Muscle layer of duodenum (tissue), 2 donors: ENCODE data around the gene CELA3A.
"Not testable (repeated sequence)": the region's sequence is repeated elsewhere in the genome, so short reads cannot be mapped to it uniquely, and the experiment has no call there.

Experiments used
- H3K27ac ChIP-seq: one replicate; pipeline ENCODE4 v1.7.0; 2013; ENCODE audit warnings: mild to moderate bottlenecking, low read length
- H3K27me3 ChIP-seq: one replicate; pipeline ENCODE4 v1.7.0; 2013; ENCODE audit warnings: low read depth, mild to moderate bottlenecking, control low read depth, low read length
- H3K36me3 ChIP-seq, 2 donors: one replicate each; pipeline ENCODE4 v1.7.0; 2013; ENCODE audit warnings: low read length in 2 of 2, control low read depth in 1 of 2, mild to moderate bottlenecking in 1 of 2; ENCODE audit not compliant: insufficient read depth in 2 of 2, control insufficient read depth in 1 of 2
- H3K4me1 ChIP-seq, 2 donors: one replicate each; pipeline ENCODE4 v1.7.0; 2013; ENCODE audit warnings: low read length in 2 of 2, mild to moderate bottlenecking in 2 of 2, control low read depth in 1 of 2, moderate library complexity in 1 of 2; ENCODE audit not compliant: insufficient read depth in 2 of 2, control insufficient read depth in 1 of 2
- H3K4me3 ChIP-seq, 2 donors: one replicate each; pipeline ENCODE4 v1.7.0; 2013; ENCODE audit warnings: low read length in 2 of 2, low read depth in 1 of 2, mild to moderate bottlenecking in 1 of 2
- H3K9me3 ChIP-seq, 2 donors: one replicate each; pipeline ENCODE4 v1.7.0; 2013; ENCODE audit warnings: low read length in 2 of 2, control low read depth in 1 of 2, mild to moderate bottlenecking in 1 of 2; ENCODE audit not compliant: control insufficient read depth in 1 of 2
- donor health status: healthy.

Gene CELA3A

GRCh38 chr1:21969066-21969465 is 32.4 kb upstream of the CELA3A start:
- H3K36me3 ChIP-seq, H3K4me3 ChIP-seq, H3K4me1 ChIP-seq, H3K9me3 ChIP-seq, H3K27me3 ChIP-seq, H3K27ac ChIP-seq: not testable (repeated sequence)

- H3K4me3 ChIP-seq, H3K36me3 ChIP-seq, H3K27me3 ChIP-seq, H3K9me3 ChIP-seq, H3K27ac ChIP-seq, H3K4me1 ChIP-seq: not testable (repeated sequence)
These were observed 30.9 kb upstream of the CELA3A start for GRCh38 chr1:21970523-21970922.

- not testable (repeated sequence) for H3K27me3 ChIP-seq, H3K4me3 ChIP-seq, H3K36me3 ChIP-seq, H3K4me1 ChIP-seq, H3K27ac ChIP-seq, H3K9me3 ChIP-seq
These were observed 28.4 kb upstream of the CELA3A start for GRCh38 chr1:21972973-21973441.

- not testable (repeated sequence) for H3K36me3 ChIP-seq, H3K27me3 ChIP-seq, H3K4me3 ChIP-seq, H3K9me3 ChIP-seq, H3K27ac ChIP-seq, H3K4me1 ChIP-seq
These were observed 27.5 kb upstream of the CELA3A start for GRCh38 chr1:21973948-21974347.

- H3K36me3 ChIP-seq, H3K4me3 ChIP-seq, H3K4me1 ChIP-seq, H3K27ac ChIP-seq, H3K9me3 ChIP-seq, H3K27me3 ChIP-seq: not testable (repeated sequence)
These were observed 26.8 kb upstream of the CELA3A start for GRCh38 chr1:21974699-21975098.

GRCh38 chr1:21975296-21975695 is 26.2 kb upstream of the CELA3A start:
- not testable (repeated sequence) for H3K27ac ChIP-seq, H3K36me3 ChIP-seq, H3K9me3 ChIP-seq, H3K4me3 ChIP-seq, H3K27me3 ChIP-seq, H3K4me1 ChIP-seq

GRCh38 chr1:21976703-21977239 is 24.7 kb upstream of the CELA3A start, which contains the start of gene CELA3B:
CELA3B (plus strand) TSS chr1:21977022; CDS start chr1:21977040, 18 bp downstream.
- H3K27me3 ChIP-seq, H3K9me3 ChIP-seq, H3K4me3 ChIP-seq, H3K27ac ChIP-seq, H3K4me1 ChIP-seq, H3K36me3 ChIP-seq: not testable (repeated sequence)

GRCh38 chr1:21978209-21978608 is 23.2 kb upstream of the CELA3A start:
- not testable (repeated sequence) for H3K4me3 ChIP-seq, H3K9me3 ChIP-seq, H3K27ac ChIP-seq, H3K36me3 ChIP-seq, H3K27me3 ChIP-seq, H3K4me1 ChIP-seq

GRCh38 chr1:21980515-21981220 is 20.8 kb upstream of the CELA3A start:
- not testable (repeated sequence) for H3K9me3 ChIP-seq, H3K4me1 ChIP-seq, H3K4me3 ChIP-seq, H3K27ac ChIP-seq, H3K27me3 ChIP-seq, H3K36me3 ChIP-seq

- H3K9me3 ChIP-seq, H3K4me1 ChIP-seq, H3K27me3 ChIP-seq, H3K27ac ChIP-seq, H3K36me3 ChIP-seq, H3K4me3 ChIP-seq: not testable (repeated sequence)
These were observed 20.2 kb upstream of the CELA3A start for GRCh38 chr1:21981253-21981652.

GRCh38 chr1:21982122-21982521 is 19.3 kb upstream of the CELA3A start:
- H3K36me3 ChIP-seq, H3K9me3 ChIP-seq, H3K4me1 ChIP-seq, H3K27me3 ChIP-seq, H3K27ac ChIP-seq, H3K4me3 ChIP-seq: not testable (repeated sequence)

GRCh38 chr1:21983539-21983938 is 17.9 kb upstream of the CELA3A start:
- not testable (repeated sequence) for H3K4me3 ChIP-seq, H3K4me1 ChIP-seq

More at GRCh38 chr1:21983539-21983938, 17.9 kb upstream of the CELA3A start:
- H3K27ac ChIP-seq, H3K9me3 ChIP-seq, H3K36me3 ChIP-seq, H3K27me3 ChIP-seq: not testable (repeated sequence)
